HS-27A (cell line): ENCODE measurements around the gene S1PR5.

Experiments
- DNase-seq: peaks from one replicate; pipeline ENCODE4 v3.0.0-alpha.2; 2012; ENCODE audit warnings: low read depth, missing footprints

S1PR5 gene

DNA sequence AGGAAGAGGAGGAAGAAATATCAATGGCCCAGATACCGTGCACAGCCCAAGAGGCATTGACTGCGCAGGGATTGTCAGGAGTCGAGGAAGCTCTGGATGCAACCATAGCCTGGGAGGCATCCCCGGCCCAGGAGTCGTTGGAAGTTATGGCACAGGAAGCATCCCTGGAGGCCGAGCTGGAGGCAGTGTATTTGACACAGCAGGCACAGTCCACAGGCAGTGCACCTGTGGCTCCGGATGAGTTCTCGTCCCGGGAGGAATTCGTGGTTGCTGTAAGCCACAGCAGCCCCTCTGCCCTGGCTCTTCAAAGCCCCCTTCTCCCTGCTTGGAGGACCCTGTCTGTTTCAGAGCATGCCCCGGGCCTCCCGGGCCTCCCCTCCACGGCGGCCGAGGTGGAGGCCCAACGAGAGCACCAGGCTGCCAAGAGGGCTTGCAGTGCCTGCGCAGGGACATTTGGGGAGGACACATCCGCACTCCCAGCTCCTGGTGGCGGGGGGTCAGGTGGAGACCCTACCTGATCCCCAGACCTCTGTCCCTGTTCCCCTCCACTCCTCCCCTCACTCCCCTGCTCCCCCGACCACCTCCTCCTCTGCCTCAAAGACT is 50.0 kb downstream of the S1PR5 start:
- DNase-seq, result no peak

DNA sequence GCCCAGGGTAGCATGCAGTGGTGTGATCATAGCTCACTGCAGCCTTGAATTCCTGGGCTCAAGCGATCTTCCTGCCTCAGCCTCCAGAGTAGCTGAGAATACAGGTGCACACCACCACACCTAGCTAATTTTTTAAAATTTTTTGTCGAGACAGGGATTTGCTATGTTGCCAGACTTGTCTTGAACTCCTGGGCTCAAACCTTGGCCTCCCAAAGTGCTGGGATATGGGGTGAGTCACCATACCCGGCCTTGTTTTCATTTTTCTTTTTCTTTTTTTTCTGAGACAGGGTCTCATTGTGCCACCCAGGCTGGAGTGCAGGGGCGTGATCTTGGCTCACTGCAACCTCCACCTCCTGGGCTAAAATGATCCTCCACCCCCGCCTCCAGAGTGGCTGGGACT is 52.8 kb downstream of the S1PR5 start:
- no peak for DNase-seq
